SK-N-SH treated with all-trans-retinoic acid at 6 μM for 48 hours (cell line): Measurements from ENCODE around the gene IP6K2.

ENCODE experiments used
- ATAC-seq: fragments of 200-7000 bp; cut with Tn5 transposase; 3 replicates; pipeline ENCODE4 v1.9.1; 2020; ENCODE audit warnings: mild to moderate bottlenecking, moderate library complexity
- ARNTL ChIP-seq: fragments of 450-650 bp; formaldehyde crosslinking; IDR thresholded peaks from 2 replicates; pipeline ENCODE4 v1.5.0; 2020; ENCODE audit warnings: low read depth, mild to moderate bottlenecking, moderate library complexity, borderline replicate concordance
- BACH2 ChIP-seq: fragments of 250-450 bp; sonication (Bioruptor Pico); IDR thresholded peaks from 2 replicates; pipeline ENCODE4 v1.9.0; 2021; ENCODE audit warnings: mild to moderate bottlenecking, borderline replicate concordance
- CSDC2 ChIP-seq: fragments of 250-450 bp; sonication (Bioruptor Pico); IDR thresholded peaks from 2 replicates; pipeline ENCODE4 v1.5.0; 2020; ENCODE audit warnings: mild to moderate bottlenecking, moderate library complexity
- ESRRG ChIP-seq: fragments of 250-450 bp; sonication (Bioruptor Pico); IDR thresholded peaks from 2 replicates; pipeline ENCODE4 v1.6.1; 2021; ENCODE audit warnings: mild to moderate bottlenecking
- GLIS3 ChIP-seq: fragments of 250-450 bp; sonication (Bioruptor Pico); IDR thresholded peaks from 2 replicates; pipeline ENCODE4 v1.5.0; 2020; ENCODE audit warnings: mild to moderate bottlenecking, moderate library complexity
- ISL1 ChIP-seq: fragments of 250-450 bp; sonication (Bioruptor Pico); IDR thresholded peaks from 2 replicates; pipeline ENCODE4 v2.1.2; 2022; ENCODE audit warnings: mild to moderate bottlenecking, moderate library complexity
- OSR1 ChIP-seq: fragments of 250-450 bp; sonication (Bioruptor Pico); IDR thresholded peaks from 2 replicates; pipeline ENCODE4 v1.8.0; 2022; ENCODE audit warnings: moderate library complexity, mild to moderate bottlenecking, inconsistent platforms
- PPARA ChIP-seq: fragments of 250-450 bp; sonication (Bioruptor Pico); IDR thresholded peaks from 2 replicates; pipeline ENCODE4 v1.5.0; 2020; ENCODE audit warnings: mild to moderate bottlenecking, borderline replicate concordance
- RARB ChIP-seq: fragments of 250-450 bp; sonication (Bioruptor Pico); IDR thresholded peaks from 2 replicates; pipeline ENCODE4 v1.8.0; 2021; ENCODE audit warnings: mild to moderate bottlenecking, moderate library complexity
- SNAI2 ChIP-seq: fragments of 250-450 bp; sonication (Bioruptor Pico); IDR thresholded peaks from 2 replicates; pipeline ENCODE4 v1.5.0; 2020; ENCODE audit warnings: mild to moderate bottlenecking, moderate library complexity
- TCF4 ChIP-seq: fragments of 250-450 bp; sonication (Bioruptor Pico); IDR thresholded peaks from 2 replicates; pipeline ENCODE4 v1.8.0; 2021; ENCODE audit warnings: mild to moderate bottlenecking, moderate library complexity, borderline replicate concordance
- TOX ChIP-seq: fragments of 250-450 bp; sonication (Bioruptor Pico); IDR thresholded peaks from 2 replicates; pipeline ENCODE4 v1.8.0; 2021; ENCODE audit warnings: mild to moderate bottlenecking, moderate library complexity, borderline replicate concordance
- ZC3H10 ChIP-seq: fragments of 250-450 bp; sonication (Bioruptor Pico); IDR thresholded peaks from 2 replicates; pipeline ENCODE4 v1.5.1; 2021; ENCODE audit warnings: mild to moderate bottlenecking, moderate library complexity
- ZFP3 ChIP-seq: fragments of 250-450 bp; sonication (Bioruptor Pico); IDR thresholded peaks from 2 replicates; pipeline ENCODE4 v1.5.0; 2020; ENCODE audit warnings: mild to moderate bottlenecking, moderate library complexity
- ZFP30 ChIP-seq: fragments of 450-650 bp; formaldehyde crosslinking; IDR thresholded peaks from 2 replicates; pipeline ENCODE4 v1.5.0; 2022; ENCODE audit warnings: mild to moderate bottlenecking, moderate library complexity
- ZNF70 ChIP-seq: fragments of 450-650 bp; formaldehyde crosslinking; IDR thresholded peaks from 2 replicates; pipeline ENCODE4 v1.5.0; 2020; ENCODE audit warnings: mild to moderate bottlenecking, moderate library complexity
- TF ChIP-seq, protein P1 (sequence below): fragments of 250-450 bp; sonication (Bioruptor Pico); IDR thresholded peaks from 2 replicates; pipeline ENCODE4 v1.5.1; 2020; ENCODE audit warnings: low read depth, mild to moderate bottlenecking, moderate library complexity
- TF ChIP-seq, protein P2 (sequence below): fragments of 250-450 bp; sonication (Bioruptor Pico); IDR thresholded peaks from 2 replicates; pipeline ENCODE4 v1.8.0; 2021; ENCODE audit warnings: low read depth, mild to moderate bottlenecking, moderate library complexity, borderline replicate concordance
- TF ChIP-seq, protein P3 (sequence below): fragments of 250-450 bp; sonication (Bioruptor Pico); IDR thresholded peaks from 2 replicates; pipeline ENCODE4 v1.8.0; 2020; ENCODE audit warnings: mild to moderate bottlenecking, moderate library complexity, borderline replicate concordance
- TF ChIP-seq, protein P4 (sequence below): fragments of 250-450 bp; sonication (Bioruptor Pico); IDR thresholded peaks from 2 replicates; pipeline ENCODE4 v1.5.0; 2020; ENCODE audit warnings: mild to moderate bottlenecking, moderate library complexity

Gene IP6K2

GRCh38 chr3:48686538-48687219 lies 30.3 kb downstream of the IP6K2 start (continued):
- TF ChIP-seq, protein P1, sequence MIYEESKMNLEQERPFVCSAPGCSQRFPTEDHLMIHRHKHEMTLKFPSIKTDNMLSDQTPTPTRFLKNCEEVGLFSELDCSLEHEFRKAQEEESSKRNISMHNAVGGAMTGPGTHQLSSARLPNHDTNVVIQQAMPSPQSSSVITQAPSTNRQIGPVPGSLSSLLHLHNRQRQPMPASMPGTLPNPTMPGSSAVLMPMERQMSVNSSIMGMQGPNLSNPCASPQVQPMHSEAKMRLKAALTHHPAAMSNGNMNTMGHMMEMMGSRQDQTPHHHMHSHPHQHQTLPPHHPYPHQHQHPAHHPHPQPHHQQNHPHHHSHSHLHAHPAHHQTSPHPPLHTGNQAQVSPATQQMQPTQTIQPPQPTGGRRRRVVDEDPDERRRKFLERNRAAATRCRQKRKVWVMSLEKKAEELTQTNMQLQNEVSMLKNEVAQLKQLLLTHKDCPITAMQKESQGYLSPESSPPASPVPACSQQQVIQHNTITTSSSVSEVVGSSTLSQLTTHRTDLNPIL, result no peak
- no peak for TF ChIP-seq ESRRG (CRISPR knock-in tag)
- TF ChIP-seq, protein P2, sequence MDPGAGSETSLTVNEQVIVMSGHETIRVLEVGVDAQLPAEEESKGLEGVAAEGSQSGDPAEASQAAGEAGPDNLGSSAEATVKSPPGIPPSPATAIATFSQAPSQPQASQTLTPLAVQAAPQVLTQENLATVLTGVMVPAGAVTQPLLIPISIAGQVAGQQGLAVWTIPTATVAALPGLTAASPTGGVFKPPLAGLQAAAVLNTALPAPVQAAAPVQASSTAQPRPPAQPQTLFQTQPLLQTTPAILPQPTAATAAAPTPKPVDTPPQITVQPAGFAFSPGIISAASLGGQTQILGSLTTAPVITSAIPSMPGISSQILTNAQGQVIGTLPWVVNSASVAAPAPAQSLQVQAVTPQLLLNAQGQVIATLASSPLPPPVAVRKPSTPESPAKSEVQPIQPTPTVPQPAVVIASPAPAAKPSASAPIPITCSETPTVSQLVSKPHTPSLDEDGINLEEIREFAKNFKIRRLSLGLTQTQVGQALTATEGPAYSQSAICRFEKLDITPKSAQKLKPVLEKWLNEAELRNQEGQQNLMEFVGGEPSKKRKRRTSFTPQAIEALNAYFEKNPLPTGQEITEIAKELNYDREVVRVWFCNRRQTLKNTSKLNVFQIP, result no peak

DNA sequence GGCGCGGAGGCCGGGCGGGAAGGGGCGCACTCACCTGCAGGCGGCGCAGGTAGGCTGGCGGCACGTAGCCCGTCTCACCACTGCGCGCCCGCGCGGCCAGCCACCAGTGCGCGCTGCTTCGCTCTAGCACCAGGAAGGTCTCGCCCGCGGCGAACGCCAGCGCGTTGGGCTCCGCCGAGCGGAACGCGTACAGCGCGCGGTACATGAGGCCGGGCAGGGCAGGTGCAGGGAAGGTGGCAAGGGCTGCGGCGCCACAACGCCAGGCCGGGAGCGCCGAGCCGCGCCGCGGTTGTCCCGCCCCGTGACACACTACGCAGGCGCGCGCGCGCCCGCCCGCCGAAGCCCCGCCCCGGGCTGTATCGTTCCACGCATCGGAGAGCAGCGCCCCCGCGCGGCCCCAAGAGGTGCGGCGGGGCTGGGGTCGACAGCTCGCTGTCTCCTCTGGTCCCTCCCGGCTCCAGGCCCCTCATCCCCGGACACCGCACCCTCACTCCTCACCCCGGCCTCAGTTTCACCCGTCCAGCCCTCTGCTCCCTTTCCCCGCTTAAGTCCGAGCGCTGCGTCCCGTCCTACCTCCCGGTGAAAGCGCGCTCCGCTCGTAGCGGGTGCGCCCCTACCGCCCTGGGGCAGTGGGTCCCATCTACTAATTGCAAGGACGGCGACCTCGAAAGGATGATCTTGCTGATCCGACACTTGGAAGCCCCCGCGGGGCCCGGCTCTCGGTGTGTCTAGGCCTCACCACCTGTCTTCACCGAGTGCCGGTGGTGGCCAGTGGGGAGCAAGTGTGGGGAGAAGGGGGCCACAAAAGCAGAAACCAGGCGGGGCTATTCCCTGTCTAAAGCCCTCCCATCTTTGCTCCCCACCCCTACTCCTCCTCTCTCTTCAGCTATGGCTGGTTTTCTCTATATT lies 31.2 kb downstream of the IP6K2 start, which contains the start of gene NCKIPSD:
Gene NCKIPSD (minus strand): TSS at position 313 of the 909 bp plus-strand sequence. CDS start 108 bp downstream, at position 205.
- TF ChIP-seq SNAI2, result no peak
- TF ChIP-seq ESRRG (CRISPR knock-in tag), result peak; percentile 45; the same call in 1 of the 2 replicates
- peak; percentile 83 for ATAC-seq

- no peak for TF ChIP-seq GLIS3
- TF ChIP-seq, protein P2, result no peak
- TF ChIP-seq, all 23 proteins: peak for 0
- no peak for ATAC-seq
Observed at GRCh38 chr3:48685293-48685602, 31.8 kb downstream of the IP6K2 start.

- no peak for TF ChIP-seq TOX (CRISPR knock-in tag)
- TF ChIP-seq, protein P2, result no peak
- no peak for TF ChIP-seq ESRRG (CRISPR knock-in tag)
- TF ChIP-seq TCF4 (CRISPR knock-in tag), result no peak
- TF ChIP-seq CSDC2, result no peak
- no peak for TF ChIP-seq ARNTL (CRISPR knock-in tag)
- no peak for TF ChIP-seq ISL1 (CRISPR knock-in tag)
- TF ChIP-seq ZFP3 (CRISPR knock-in tag), result no peak
- TF ChIP-seq RARB (CRISPR knock-in tag), result no peak
- TF ChIP-seq BACH2 (CRISPR knock-in tag), result no peak
- TF ChIP-seq, protein P1, result no peak
- no peak for TF ChIP-seq ZNF70 (CRISPR knock-in tag)
- TF ChIP-seq OSR1, result no peak
- TF ChIP-seq, all 23 proteins: peak for 0
- no peak for ATAC-seq
Observed at GRCh38 chr3:48684480-48685143, 32.4 kb downstream of the IP6K2 start.

GRCh38 chr3:48684054-48684349 lies 33.0 kb downstream of the IP6K2 start:
- ATAC-seq, result no peak
- TF ChIP-seq GLIS3 (no peak), ZC3H10 (CRISPR knock-in tag) (no peak), ZFP3 (CRISPR knock-in tag) (no peak), ZFP30 (CRISPR knock-in tag) (no peak), ESRRG (CRISPR knock-in tag) (no peak), PPARA (CRISPR knock-in tag) (no peak)
- TF ChIP-seq, protein P3, sequence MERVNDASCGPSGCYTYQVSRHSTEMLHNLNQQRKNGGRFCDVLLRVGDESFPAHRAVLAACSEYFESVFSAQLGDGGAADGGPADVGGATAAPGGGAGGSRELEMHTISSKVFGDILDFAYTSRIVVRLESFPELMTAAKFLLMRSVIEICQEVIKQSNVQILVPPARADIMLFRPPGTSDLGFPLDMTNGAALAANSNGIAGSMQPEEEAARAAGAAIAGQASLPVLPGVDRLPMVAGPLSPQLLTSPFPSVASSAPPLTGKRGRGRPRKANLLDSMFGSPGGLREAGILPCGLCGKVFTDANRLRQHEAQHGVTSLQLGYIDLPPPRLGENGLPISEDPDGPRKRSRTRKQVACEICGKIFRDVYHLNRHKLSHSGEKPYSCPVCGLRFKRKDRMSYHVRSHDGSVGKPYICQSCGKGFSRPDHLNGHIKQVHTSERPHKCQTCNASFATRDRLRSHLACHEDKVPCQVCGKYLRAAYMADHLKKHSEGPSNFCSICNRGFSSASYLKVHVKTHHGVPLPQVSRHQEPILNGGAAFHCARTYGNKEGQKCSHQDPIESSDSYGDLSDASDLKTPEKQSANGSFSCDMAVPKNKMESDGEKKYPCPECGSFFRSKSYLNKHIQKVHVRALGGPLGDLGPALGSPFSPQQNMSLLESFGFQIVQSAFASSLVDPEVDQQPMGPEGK (CRISPR knock-in tag), result no peak
- TF ChIP-seq, protein P4, sequence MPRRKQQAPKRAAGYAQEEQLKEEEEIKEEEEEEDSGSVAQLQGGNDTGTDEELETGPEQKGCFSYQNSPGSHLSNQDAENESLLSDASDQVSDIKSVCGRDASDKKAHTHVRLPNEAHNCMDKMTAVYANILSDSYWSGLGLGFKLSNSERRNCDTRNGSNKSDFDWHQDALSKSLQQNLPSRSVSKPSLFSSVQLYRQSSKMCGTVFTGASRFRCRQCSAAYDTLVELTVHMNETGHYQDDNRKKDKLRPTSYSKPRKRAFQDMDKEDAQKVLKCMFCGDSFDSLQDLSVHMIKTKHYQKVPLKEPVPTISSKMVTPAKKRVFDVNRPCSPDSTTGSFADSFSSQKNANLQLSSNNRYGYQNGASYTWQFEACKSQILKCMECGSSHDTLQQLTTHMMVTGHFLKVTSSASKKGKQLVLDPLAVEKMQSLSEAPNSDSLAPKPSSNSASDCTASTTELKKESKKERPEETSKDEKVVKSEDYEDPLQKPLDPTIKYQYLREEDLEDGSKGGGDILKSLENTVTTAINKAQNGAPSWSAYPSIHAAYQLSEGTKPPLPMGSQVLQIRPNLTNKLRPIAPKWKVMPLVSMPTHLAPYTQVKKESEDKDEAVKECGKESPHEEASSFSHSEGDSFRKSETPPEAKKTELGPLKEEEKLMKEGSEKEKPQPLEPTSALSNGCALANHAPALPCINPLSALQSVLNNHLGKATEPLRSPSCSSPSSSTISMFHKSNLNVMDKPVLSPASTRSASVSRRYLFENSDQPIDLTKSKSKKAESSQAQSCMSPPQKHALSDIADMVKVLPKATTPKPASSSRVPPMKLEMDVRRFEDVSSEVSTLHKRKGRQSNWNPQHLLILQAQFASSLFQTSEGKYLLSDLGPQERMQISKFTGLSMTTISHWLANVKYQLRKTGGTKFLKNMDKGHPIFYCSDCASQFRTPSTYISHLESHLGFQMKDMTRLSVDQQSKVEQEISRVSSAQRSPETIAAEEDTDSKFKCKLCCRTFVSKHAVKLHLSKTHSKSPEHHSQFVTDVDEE (CRISPR knock-in tag), result no peak
